Activated naive CD4-positive, alpha-beta T cell treated with anti-CD3 and anti-CD28 coated beads, Interleukin-2, amount 50 U/mL, for 72 hours (primary cell): ENCODE data around the gene TOGARAM2. TPM values are rescaled to one million over a fixed set of nuclear protein-coding genes. Genes with fewer than 3 reads are reported as not detected.
A peak's percentile ranks its signal among the peaks of the same experiment; 100 is the strongest.

Source experiments
- ATAC-seq, 2 donors: fragments of 150-1000 bp; cut with Tn5 transposase; 2 replicates each; pipeline ENCODE4 v1.10.0; 2021; ENCODE audit warnings: mild to moderate bottlenecking in 2 of 2, moderate library complexity in 2 of 2
- DNase-seq, 2 donors: peaks; one replicate each; pipeline ENCODE4 v3.0.0; 2021 to 2022; ENCODE audit warnings: low spot score in 2 of 2
- H3K27ac Mint-ChIP-seq, 2 donors: one replicate each; pipeline ENCODE4 v1.8.0; 2022; ENCODE audit warnings: mild to moderate bottlenecking in 2 of 2, mixed read lengths in 2 of 2
- H3K36me3 Mint-ChIP-seq, 2 donors: one replicate each; pipeline ENCODE4 v1.8.0; 2022; ENCODE audit warnings: mixed read lengths in 2 of 2
- H3K9me3 Mint-ChIP-seq, 2 donors: one replicate each; pipeline ENCODE4 v1.8.0; 2022; ENCODE audit warnings: mixed read lengths in 2 of 2
- total RNA-seq, 2 donors: library from RNA; stranded (reverse); gene quantifications; one replicate each; pipeline ENCODE4 v1.2.3, GENCODE V29; 2022

TOGARAM2 gene
- total RNA-seq, result 1 to 10 TPM in 1 of 2 donors, under 1 TPM in 1; 0.36 to 4.3 TPM

DNA sequence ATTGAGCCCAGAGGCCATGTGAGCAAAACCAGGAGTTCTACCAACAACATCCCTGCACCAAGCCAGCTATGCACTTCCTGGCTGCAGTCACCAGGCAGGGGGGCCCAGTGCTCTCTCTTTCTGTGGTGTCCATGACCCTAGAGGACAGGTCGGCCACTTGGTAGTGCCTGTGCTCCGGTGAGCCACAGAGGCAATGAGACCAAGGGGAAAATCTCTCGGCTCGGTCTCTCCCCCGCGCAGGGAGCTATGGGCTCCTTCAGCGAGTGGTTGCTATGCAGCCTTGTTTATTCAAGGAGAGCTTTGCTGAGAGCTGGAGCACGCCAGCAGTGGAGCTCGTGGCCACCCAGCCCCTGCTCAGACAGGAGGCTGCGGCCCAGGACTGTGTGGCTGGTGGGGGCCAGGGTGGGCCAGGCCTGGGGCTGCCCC lies at the start of gene TOGARAM2:
TOGARAM2 (plus strand) TSS at position 283 of the 426 bp plus-strand sequence. CDS start 13,537 bp downstream, outside the sequence.
- Mint-ChIP-seq H3K36me3 (no peaks in the 10 kb centered on the region), H3K27ac (no peak within 1 kb of the TSS), H3K9me3 (no peaks in the 10 kb centered on the region)
- DNase-seq (no peak), ATAC-seq (no peak)

DNA sequence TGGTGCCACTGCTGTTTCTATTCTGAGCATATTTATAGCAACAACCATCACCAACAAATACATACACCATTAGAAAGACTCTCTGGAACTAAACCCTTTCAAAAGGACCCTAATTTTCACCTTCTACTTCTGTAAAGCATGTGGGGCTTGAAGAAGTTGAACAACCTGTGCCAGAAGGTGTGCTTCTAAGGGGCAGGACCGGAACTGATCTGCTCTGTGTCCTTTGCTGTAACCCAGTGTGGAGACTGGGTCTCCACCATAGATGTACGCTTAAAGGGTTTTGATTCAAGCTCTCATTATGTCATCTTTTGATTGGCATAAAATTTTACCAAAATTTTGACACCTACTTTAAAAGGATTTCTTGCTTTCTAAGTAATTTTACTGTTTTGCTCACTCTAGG lies 46.3 kb upstream of the TOGARAM2 start:
- Mint-ChIP-seq H3K36me3 (peaks cover 15 to 28% of the 10 kb centered on the region in 2 donors), H3K9me3 (no peaks in the 10 kb centered on the region), H3K27ac (no peak overlapping the region)
- no peak for DNase-seq
- ATAC-seq, result no peak

DNA sequence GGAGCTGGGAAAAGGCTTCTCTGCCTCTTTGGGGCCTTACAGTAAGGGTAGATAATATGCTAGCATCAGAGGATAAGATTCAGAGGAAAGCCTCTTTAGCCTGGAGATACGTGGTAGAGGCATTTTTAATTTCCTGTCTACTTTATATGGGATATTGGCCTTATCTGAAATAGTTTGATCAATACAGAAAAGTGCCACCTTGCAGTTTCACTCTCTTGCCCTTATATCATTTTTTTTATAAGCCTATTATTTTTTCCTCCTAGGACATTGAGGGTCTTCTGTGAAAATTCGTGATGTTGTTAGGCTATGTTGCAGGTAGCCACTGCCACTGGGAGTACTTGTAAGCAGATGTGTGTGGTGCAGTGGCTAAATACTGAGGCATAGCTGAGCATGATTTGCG lies 40.1 kb upstream of the TOGARAM2 start:
- ATAC-seq, result no peak
- no peaks in the 10 kb centered on the region for H3K9me3 Mint-ChIP-seq
- H3K36me3 Mint-ChIP-seq, result peaks cover 37 to 50% of the 10 kb centered on the region in 2 donors
- no peak for DNase-seq
- peak overlapping the region in 1 of 2 donors; percentile 47 for H3K27ac Mint-ChIP-seq

DNA sequence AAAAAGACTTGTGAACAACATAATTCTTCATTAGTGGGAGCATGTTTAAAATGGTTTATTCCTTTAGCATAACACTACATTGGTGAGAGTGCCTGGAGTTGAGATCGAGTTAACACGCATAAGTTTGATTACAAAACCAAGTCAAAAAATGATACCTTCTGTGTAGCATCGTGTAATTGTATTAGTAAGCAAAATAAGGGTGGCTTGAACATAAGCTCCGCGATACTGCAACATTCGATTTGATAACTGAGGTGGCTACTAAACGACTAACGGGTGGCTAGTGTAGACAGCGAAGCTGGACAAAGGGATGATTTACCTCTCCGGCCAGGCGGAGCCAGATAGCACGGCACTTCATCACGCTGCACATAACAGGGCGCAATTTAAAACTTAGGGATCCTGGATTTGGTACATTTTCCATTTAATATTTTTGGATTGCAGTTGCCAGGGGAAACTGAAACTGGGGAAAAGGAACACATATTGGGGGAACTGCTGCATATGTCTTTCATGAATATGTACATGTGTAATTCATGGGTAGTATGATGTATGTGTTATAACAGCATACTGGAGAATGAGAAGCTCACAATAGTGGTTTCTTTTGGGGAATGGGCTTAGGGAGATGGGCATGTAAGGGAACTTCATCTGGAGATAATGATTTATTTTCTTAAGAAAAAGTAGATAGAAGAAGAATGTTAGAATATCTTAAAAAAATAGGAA lies 36.4 kb upstream of the TOGARAM2 start:
- Mint-ChIP-seq H3K27ac (no peak overlapping the region), H3K36me3 (peaks cover 33 to 61% of the 10 kb centered on the region in 2 donors), H3K9me3 (no peaks in the 10 kb centered on the region)
- ATAC-seq, result no peak
- DNase-seq, result no peak

DNA sequence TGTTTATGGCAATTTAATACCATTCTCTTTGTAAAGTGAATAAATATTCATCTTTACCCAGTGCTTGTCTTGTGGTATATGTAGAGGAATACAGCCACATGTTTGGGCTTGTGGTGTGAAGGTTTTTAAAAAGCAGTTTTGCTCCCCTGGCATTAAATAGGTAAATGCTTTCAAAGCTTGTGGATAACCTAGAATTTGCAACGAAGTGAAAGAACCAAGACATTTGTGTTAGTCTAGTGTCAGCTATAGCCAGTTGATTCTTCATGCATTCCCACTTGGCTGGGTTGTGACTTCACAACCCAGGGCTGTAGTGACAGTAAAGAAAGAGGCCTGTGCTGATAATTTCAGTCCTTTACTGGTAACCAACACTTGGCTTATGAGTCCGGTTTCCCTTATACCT lies 32.9 kb upstream of the TOGARAM2 start:
- DNase-seq (no peak), ATAC-seq (no peak)
- Mint-ChIP-seq H3K27ac (no peak overlapping the region), H3K9me3 (no peaks in the 10 kb centered on the region), H3K36me3 (peaks cover 25 to 44% of the 10 kb centered on the region in 2 donors)

DNA sequence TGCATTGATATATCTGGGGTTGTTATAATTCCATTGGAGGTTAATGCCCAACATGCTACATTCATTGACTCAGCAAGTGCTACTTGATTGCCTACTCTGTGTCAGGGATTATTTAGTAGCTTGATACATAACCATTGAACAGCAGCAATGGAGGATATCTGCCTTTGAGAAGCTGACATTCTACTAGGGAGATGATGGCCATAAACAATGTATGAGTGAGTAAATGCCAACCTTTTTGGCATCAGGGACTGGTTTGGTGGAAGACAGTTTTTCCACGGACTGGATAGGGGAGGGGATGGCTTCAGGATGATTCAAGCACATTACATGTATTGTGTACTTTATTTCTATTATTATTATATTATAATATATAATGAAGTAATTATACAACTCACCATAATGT lies 31.9 kb upstream of the TOGARAM2 start:
- Mint-ChIP-seq H3K27ac (no peak overlapping the region), H3K36me3 (peaks cover 17 to 36% of the 10 kb centered on the region in 2 donors), H3K9me3 (no peaks in the 10 kb centered on the region)
- DNase-seq (no peak), ATAC-seq (no peak)

DNA sequence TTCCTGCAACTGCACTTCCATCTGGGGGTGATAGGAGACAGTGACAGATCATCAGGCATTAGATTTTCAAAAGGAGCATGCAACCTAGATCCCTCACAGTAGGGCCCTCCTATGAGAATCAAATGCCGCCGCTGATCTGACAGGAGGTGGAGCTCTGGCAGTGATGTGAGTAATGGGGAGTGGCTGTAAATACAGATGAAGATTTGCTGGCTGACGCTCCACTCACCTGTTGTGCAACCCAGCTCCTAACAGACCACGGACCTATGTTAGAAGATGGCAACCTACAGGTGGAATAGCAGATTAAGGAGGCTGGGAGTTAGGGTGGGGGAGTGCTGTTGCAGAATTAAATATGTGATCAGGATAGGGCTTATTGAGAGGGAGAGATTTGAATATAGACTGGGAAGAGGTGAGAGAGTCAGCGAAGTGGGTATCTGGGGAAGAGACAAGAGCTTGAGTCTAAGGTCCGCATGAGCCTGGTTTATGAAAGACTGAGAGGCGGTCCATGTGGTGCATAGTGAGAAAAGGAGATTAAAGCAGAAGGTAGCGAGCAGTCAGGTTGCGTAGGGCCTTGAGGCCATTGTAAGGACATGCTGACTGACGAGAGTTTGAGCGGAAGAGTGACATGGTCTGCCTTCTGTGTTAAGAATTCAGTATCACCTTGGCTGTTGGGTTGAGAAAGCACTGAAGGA lies 31.3 kb upstream of the TOGARAM2 start:
- H3K27ac Mint-ChIP-seq, result peak overlapping the region; percentile 12 to 17
- DNase-seq (no peak), ATAC-seq (no peak)
- H3K36me3 Mint-ChIP-seq, result peaks cover 13 to 33% of the 10 kb centered on the region in 2 donors
- H3K9me3 Mint-ChIP-seq, result no peaks in the 10 kb centered on the region

DNA sequence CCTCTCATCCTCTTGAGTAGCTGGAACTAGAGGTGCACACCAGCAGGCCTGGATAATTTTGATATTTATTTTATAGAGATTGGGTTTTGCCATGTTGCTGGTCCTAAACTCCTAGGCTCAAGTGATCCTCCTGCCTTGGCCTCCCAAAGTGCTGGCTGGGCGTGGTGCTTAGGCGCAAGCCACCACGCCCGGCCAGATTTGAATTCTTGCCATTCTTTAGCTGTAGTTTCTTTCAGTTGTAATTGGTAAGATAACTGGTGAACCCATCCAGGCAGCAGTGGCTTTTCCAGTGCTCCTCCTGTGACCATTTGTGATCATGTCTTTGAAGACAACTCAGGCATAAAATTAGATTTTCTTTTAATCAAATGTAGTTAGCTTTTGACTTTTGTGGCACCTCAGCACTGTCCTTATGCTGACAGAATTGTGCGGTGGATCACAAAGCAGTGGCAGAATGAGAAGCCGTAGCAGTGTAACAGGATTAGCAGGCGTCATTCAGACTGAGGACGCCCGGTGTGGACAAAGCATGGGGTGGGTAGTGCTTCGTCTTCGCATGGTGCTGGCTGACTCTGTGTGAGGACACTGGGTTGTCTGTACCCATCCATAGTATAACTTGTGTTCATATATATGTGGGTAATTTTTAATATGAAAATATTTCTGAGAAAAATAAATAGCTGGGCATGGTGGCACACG lies 30.0 kb upstream of the TOGARAM2 start:
- DNase-seq (no peak), ATAC-seq (no peak)
- Mint-ChIP-seq H3K27ac (no peak overlapping the region), H3K36me3 (peaks cover 6 to 22% of the 10 kb centered on the region in 2 donors), H3K9me3 (no peaks in the 10 kb centered on the region)

DNA sequence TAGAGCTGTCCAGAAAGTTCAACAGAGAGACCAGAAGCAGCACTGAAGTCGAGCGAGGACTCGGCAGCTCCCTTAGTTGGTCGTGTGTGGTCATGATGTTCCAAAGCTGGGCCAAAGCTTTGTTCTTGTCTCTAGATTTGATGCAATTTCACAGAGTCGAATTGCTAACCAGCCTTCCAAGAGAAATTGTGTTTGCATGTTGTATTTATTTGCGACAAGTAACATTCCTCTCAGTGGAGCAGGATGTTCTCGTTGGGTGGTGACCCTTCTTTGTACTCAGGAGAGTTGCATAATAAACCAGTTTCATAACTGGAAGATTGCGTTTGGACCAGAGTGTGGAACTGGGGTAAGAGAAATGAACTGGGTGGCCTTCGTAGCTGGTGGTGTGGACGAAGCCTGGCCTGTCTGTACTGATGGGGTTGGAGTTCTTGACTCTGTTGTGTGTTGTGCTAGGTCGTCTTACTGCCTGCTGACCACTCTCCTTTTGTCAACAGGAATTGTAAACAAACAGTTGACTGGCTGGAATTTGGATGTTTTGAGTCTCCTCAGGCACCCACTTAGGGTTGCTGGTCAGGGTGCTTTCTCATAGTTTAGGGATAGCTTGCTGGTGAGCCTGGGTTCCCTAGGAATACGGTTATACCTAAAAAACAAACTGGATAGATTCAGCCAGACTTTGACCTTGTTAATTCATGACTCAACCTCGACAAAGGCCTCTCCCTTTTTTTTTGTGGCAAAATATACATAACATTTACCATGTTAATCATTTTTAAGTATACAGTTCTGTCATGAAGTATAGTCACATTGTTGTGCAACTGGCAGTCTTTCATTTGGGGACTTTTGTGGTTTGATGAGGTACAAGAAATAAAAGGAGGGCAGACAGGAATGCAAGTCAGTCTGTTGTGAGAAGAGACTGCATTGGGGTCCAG lies 28.9 kb upstream of the TOGARAM2 start:
- Mint-ChIP-seq H3K27ac (no peak overlapping the region), H3K9me3 (no peaks in the 10 kb centered on the region), H3K36me3 (peaks cover 0 to 16% of the 10 kb centered on the region in 2 donors)
- DNase-seq (no peak), ATAC-seq (no peak)

DNA sequence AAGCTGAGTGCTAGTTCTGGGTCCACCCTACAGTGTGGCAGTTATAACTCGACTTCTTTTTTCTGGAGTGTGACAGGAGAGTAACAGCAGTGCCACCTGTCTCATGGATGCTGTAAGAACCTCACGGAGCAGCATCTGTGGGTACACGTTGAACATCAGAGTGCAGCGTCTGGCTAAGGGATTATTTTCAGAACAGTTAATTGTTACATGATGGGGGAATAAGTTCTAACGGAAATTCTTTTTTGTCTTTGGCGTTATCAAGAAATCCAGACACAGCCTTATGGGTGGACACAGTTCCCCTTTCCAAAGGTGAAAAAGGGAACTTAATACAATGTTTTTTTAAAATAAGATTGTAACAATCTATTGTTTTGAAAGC lies 28.3 kb upstream of the TOGARAM2 start:
- Mint-ChIP-seq H3K9me3 (no peaks in the 10 kb centered on the region), H3K27ac (no peak overlapping the region), H3K36me3 (peaks cover 0 to 16% of the 10 kb centered on the region in 2 donors)
- ATAC-seq, result peak; percentile 31 to 43
- no peak for DNase-seq

DNA sequence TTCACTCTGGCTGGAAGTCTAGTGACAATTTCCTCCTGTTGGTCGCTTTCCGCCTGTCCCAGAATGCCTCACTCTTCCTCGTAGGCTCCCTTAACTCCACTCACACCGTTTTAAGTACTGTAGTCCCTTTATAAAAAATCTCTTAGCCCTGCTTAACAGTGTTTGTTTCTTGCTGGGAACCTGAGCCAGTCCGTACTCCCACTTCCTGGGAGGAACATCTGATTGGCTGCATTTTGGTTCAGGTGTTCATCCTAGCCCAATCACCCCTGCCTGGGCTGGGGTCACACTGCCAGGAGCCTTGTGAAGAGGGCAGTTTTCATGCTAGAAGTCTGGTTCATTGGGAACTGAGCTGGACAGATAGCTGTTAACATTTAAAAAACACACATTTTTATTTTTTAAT lies 25.6 kb upstream of the TOGARAM2 start:
- ATAC-seq, result no peak
- Mint-ChIP-seq H3K9me3 (no peaks in the 10 kb centered on the region), H3K27ac (no peak overlapping the region), H3K36me3 (no peaks in the 10 kb centered on the region)
- DNase-seq, result no peak

DNA sequence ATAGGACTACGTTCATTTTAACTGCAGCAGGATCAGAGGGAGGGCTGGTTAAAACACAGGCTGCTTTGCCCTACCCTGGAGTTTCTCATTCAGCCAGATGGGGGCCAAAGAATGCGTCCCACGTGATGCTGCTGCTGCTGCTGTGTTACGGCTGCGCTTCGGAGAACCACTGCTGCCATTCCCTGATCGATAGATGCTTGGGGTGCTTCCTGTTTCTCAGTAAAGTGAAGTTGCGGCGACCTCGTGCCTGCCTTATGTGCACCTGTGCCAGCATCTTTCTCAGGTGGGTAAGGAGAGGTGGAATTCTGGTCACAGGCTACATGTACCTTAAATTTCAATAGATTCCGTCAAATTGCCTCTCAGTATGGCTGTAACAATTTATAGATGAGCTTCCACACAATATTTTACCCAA lies 24.7 kb upstream of the TOGARAM2 start:
- Mint-ChIP-seq H3K9me3 (no peaks in the 10 kb centered on the region), H3K36me3 (no peaks in the 10 kb centered on the region), H3K27ac (no peak overlapping the region)
- DNase-seq (peak in 1 of 2 donors; percentile 31), ATAC-seq (peak in 1 of 2 donors; percentile 59)

DNA sequence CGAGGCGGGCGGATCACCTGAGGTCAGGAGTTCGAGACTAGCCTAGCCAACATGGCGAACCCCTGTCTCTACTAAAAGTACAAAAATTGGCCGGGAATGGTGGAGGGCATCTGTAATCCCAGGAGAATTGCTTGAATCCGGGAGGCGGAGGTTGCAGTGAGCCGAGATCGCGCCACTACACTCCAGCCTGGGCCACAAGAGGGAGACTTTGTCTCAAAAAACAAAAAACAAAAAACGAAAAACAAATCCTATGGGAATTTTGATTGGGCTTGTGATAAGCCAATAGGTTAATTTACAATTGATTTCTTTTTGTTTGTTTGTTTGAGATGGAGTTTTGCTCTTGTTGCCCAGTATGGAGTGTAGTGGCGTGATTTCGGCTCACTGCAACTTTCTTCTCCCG lies 24.2 kb upstream of the TOGARAM2 start:
- ATAC-seq, result no peak
- Mint-ChIP-seq H3K9me3 (no peaks in the 10 kb centered on the region), H3K36me3 (no peaks in the 10 kb centered on the region), H3K27ac (no peak overlapping the region)
- no peak for DNase-seq

DNA sequence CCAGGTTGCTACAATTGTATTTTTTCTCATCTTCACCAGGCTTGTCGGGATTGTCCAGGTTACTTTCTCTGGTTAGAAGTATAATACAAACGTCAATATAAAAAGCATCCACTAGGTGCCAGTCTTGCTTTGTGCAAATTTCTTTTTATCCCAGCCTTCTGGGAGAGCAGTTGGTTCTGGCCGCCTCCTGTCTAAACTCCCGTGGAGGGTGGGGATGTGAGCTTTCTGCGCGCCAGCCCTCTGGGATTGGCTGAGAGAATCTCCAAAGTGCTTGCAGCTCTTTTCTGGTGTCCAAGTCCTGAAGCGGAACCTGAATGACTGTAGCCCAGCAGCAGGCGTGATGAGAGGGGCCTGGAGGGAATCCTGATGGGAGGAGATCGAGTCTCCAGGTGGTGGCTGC lies 22.4 kb upstream of the TOGARAM2 start:
- Mint-ChIP-seq H3K9me3 (no peaks in the 10 kb centered on the region), H3K36me3 (no peaks in the 10 kb centered on the region), H3K27ac (no peak overlapping the region)
- ATAC-seq, result peak; percentile 63 to 73
- peak in 1 of 2 donors; percentile 47 for DNase-seq

DNA sequence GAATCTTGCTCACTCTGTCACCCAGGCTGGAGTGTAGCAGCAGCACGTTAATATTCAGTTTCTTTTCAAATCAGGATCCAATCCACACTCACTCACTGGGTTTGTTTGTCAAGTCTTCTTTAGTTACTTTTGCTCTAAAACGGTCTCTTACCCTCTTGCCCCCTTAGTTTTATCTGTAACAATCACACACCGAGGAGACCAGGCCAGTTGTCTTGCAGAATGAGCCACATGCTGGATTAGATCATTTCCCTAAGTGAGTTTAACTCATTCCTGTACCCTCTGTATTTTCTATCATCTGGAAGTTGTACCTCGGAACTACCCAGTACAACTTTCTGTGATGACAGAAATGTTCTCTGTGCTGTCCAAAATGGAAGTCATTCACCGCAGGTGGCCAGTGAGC lies 20.7 kb upstream of the TOGARAM2 start:
- H3K36me3 Mint-ChIP-seq, result no peaks in the 10 kb centered on the region
- ATAC-seq (no peak), DNase-seq (no peak)
- H3K27ac Mint-ChIP-seq, result no peak overlapping the region
- H3K9me3 Mint-ChIP-seq, result no peaks in the 10 kb centered on the region

DNA sequence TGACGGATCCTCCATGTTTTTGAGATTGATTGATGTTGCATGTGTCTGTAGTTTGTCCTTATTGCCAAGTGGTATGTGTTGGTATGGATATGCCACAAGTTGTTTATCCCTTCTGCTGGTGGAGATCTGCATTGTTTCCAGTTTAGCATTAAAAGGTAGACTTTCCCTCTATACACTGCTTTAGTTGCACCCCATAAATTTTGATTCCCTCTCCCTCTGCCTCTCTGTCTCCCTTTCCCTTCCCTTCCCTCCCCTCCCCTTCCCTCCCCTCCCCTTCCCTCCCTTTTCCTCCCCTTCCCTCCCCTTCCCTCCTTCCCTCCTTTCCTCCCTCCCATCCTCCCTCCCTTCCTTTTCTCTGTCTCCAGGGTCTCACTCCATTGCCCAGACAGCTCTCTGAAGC lies 18.6 kb upstream of the TOGARAM2 start:
- H3K36me3 Mint-ChIP-seq, result no peaks in the 10 kb centered on the region
- DNase-seq (no peak), ATAC-seq (no peak)
- no peaks in the 10 kb centered on the region for H3K9me3 Mint-ChIP-seq
- no peak overlapping the region for H3K27ac Mint-ChIP-seq
